Kasumi-1 (cell line): ENCODE results near the gene SLC43A1.
A peak's percentile ranks its signal among the peaks of the same experiment; 100 is the strongest.
"Not testable (repeated sequence)": the region's sequence is repeated elsewhere in the genome, so short reads cannot be mapped to it uniquely, and the experiment has no call there.

Experiments
- DNase-seq, 2 experiments: peaks; one replicate each; lab custom pipeline; 2025; lab: John Stamatoyannopoulos, UW

The SLC43A1 gene

DNA sequence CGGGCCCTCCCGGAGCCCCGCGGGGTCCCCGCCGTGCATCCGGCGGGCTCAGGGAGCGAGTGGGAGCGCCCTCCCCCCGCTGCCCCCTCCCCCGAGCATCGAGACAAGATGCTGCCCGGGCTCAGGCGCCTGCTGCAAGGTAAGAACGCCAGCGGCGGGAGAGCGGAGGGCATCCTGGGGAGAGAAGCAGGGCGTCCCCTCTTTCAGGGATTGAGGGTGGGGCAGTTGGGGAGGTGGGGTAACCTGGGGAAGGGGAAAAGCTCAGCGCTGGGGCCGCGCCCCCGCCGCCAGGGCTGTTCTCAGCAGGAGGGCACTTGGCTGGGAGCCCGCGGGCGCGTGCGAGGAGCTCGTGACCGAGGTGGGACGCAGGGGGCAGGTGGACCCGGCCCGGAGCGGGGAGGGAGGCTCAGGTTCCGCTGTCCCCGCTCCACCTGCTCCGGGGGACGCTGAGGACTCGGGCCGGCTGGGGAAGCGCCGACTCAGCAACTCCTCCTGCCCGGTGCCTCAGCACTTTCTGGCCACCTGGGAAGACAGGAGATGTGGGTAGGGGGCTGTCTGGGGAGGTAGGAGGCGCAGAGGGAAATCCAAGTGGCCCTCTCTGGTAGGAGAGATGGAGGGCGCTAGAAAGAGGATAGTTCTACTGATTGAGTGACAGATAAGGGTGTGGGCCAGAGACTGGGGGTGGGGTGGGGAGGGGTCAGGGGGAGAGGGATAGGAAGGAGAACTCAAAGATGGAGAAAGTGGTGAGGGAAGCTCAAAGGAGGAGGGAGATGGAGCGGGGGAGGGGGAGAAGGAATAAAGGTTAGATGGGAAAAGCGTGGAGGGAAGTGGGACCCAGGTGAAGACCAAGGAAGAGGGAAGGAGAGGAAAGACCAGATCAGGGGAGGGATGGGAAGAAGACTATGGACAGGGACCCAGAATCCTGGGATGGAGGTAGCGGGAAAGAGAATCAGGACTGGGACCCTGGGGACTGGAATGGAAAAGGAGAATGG lies 54.4 kb downstream of the SLC43A1 start:
- no peak for DNase-seq

- DNase-seq: peak; percentile 73 to 80
Observed at GRCh38 chr11:57460022-57460757, 55.3 kb downstream of the SLC43A1 start, which contains the start of gene RTN4RL2. TSS of gene RTN4RL2 (plus strand) at chr11:57460528. CDS start at chr11:57460866, 338 bp downstream.

GRCh38 chr11:57459164-57460021 lies 56.1 kb downstream of the SLC43A1 start:
- peak; percentile 33 to 40 for DNase-seq

DNA sequence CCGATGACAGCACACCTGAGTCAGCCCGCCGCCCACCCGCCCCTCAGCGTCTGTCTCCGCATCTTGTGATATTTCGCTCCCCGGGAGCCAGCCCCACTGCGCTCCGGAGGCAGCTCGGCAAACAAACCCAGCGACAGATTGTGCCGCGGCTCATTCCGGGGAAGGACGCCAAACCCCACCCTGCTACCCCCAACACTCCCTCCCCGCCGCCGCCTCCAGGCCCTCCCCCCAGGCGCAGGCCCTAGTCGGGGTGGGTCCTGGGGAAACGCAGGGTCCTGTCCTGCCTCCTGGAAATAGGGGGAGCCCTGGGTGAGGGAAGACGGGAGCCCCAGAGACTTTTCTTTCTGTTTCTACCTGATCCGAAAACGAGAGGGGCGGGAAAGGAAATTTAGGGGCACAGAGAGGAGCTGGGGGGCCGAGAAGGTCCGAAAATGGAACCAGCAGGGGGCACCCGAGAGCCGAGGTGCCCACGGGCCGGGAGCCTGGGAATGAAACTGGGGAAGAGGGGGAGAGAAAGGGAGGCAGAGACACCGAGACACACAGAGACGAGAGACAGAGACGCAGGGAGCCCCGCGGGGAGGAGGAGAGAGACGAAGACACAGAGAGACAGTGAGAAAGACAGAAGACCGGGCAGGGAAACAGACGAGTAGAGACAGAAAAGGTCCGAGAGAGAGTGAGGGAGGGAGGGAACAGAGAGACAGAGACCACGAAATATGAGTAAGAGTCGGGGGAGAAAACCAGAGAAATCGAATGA lies 56.9 kb downstream of the SLC43A1 start:
- peak; percentile 51 to 56 for DNase-seq

- no peak for DNase-seq
Observed at GRCh38 chr11:57458060-57458409, 57.5 kb downstream of the SLC43A1 start.

GRCh38 chr11:57457643-57458023 lies 57.9 kb downstream of the SLC43A1 start:
- peak in 1 of 2 experiments; percentile 57 for DNase-seq

DNA sequence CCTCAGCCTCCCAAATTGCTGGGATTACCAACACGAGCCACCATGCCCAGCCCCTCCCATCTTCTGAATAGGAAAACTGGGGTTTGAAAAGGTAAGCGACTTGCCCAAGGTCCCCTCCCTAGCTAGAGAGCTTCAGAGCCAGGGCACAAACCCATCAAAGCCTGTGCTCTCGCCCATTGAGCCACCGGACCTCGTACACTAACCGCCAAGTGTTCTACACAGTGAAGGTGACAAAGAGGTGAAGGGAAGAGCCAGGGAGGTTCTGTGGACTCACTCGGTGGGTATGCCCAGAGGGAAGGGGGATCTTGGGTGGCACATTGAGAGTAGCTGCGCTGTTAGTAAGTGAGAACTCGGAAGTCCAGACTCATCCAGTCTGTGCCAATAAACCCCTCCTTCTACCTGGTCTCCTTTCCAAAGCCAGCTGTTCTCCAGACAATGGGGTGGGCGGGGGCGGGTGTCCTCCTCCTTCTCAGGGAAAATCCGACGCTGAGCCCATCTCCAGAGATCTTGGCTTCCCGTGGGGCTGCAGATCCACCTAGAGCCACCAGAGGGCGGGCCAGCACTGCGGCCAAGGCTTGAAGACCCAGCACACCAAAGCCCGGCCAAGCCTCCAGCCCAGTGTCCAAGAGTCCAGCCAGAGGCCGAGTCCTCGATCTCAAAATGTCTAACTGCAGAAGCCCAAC lies 58.4 kb downstream of the SLC43A1 start:
- peak; percentile 57 to 63 for DNase-seq

GRCh38 chr11:57453543-57454177 lies 61.8 kb downstream of the SLC43A1 start:
- no peak for DNase-seq

GRCh38 chr11:57446055-57446454 lies 69.4 kb downstream of the SLC43A1 start:
- no peak for DNase-seq

DNA sequence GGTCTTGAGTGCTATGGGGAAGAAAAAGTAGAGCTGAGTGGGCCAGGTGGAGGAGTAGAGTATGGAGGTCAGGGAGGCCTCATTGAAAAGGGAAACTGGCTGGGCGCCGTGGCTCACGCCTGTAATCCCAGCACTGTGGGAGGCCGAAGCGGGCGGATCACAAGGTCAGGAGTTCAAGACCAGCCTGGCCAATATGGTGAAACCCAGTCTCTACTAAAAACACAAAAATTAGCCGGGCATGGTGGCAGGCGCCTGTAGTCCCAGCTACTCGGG lies 70.4 kb downstream of the SLC43A1 start:
- not testable (repeated sequence) for DNase-seq

- DNase-seq: no peak
Observed at GRCh38 chr11:57444362-57445121, 71.0 kb downstream of the SLC43A1 start.

- DNase-seq: no peak
Observed at GRCh38 chr11:57440744-57441414, 74.6 kb downstream of the SLC43A1 start.

DNA sequence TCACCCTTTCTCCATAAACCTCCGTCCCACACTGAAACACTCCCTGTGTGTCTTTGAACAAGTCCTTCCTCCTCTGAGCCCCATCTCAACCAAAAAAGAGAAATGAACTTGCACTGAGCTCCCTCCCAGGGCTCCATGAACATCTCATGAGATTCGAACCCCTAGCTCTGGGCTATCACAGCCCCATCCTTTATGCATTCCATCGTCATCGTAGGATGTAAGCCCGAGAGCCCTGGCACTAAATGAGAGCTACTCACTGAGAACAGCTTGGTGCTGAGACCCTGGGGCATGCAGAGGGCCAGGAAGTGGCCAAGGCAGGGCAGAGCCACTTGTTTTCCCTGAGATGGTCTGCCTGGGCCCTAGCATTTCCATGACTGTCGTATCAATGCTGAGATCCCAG lies 75.7 kb downstream of the SLC43A1 start:
- DNase-seq: no peak

GRCh38 chr11:57438345-57439285 lies 76.9 kb downstream of the SLC43A1 start:
- DNase-seq: no peak

GRCh38 chr11:57436031-57436430 lies 79.5 kb downstream of the SLC43A1 start:
- no peak for DNase-seq

- DNase-seq: peak; percentile 10 to 17
Observed at GRCh38 chr11:57434640-57435546, 80.6 kb downstream of the SLC43A1 start.
